ENCODE data around the gene MACROD1. TPM values are rescaled to one million over a fixed set of nuclear protein-coding genes. Genes with fewer than 3 reads are reported as not detected.
A peak's percentile ranks its signal among the peaks of the same experiment; 100 is the strongest.

MACROD1 gene
- polyA plus RNA-seq, 4 donors, result 13.1 to 137 (median 17.8) TPM

- Histone ChIP-seq H3K4me3 (ENCODE audit: low read depth in 1 of 3, low read length in 3 of 3) (no peak overlapping the region), H3K4me1 (ENCODE audit: control insufficient read depth in 3 of 3, insufficient read depth in 2 of 3, low read depth in 1 of 3, low read length in 2 of 3) (peaks cover 0 to 14% (median 2%) of the 10 kb centered on the region in 3 donors), H3K9me3 (ENCODE audit: control insufficient read depth in 2 of 2, insufficient read depth in 1 of 2, low read depth in 1 of 2, low read length in 1 of 2) (peaks cover 0 to 11% of the 10 kb centered on the region in 2 donors), H3K27me3 (ENCODE audit: control insufficient read depth in 3 of 3, insufficient read depth in 3 of 3, low read length in 3 of 3) (peaks cover 0 to 35% (median 0%) of the 10 kb centered on the region in 3 donors), H3K27ac (ENCODE audit: low read depth in 1 of 3, low read length in 2 of 3) (no peak overlapping the region), H3K36me3 (ENCODE audit: control insufficient read depth in 3 of 3, insufficient read depth in 2 of 3, low read depth in 1 of 3, low read length in 3 of 3) (peaks cover 0 to 7% (median 0%) of the 10 kb centered on the region in 3 donors)
- WGBS, 3 donors, result 86 to 89% (median 88%) methylated on average over 18 of the region's 18 CpGs
- DNase-seq (no peak), FAIRE-seq (no peak)
These were observed 156.8 kb downstream of the MACROD1 start for GRCh38 chr11:64008914-64009633.

GRCh38 chr11:64008283-64008913, 157.5 kb downstream of the MACROD1 start:
- Histone ChIP-seq H3K27me3 (ENCODE audit: control insufficient read depth in 3 of 3, insufficient read depth in 3 of 3, low read length in 3 of 3) (peaks cover 0 to 35% (median 0%) of the 10 kb centered on the region in 3 donors), H3K4me1 (ENCODE audit: control insufficient read depth in 3 of 3, insufficient read depth in 2 of 3, low read depth in 1 of 3, low read length in 2 of 3) (peaks cover 0 to 14% (median 2%) of the 10 kb centered on the region in 3 donors), H3K4me3 (ENCODE audit: low read depth in 1 of 3, low read length in 3 of 3) (peak overlapping the region in 1 of 3 donors; percentile 24), H3K9me3 (ENCODE audit: control insufficient read depth in 2 of 2, insufficient read depth in 1 of 2, low read depth in 1 of 2, low read length in 1 of 2) (peaks cover 0 to 11% of the 10 kb centered on the region in 2 donors), H3K36me3 (ENCODE audit: control insufficient read depth in 3 of 3, insufficient read depth in 2 of 3, low read depth in 1 of 3, low read length in 3 of 3) (peaks cover 0 to 7% (median 0%) of the 10 kb centered on the region in 3 donors), H3K27ac (ENCODE audit: low read depth in 1 of 3, low read length in 2 of 3) (no peak overlapping the region)
- WGBS, 3 donors, result 84 to 92% (median 90%) methylated on average over 22 to 26 of the region's 26 CpGs
- DNase-seq (no peak), FAIRE-seq (no peak)

GRCh38 chr11:64007629-64008282, 158.2 kb downstream of the MACROD1 start:
- H3K27ac ChIP-seq (ENCODE audit: low read depth in 1 of 3, low read length in 2 of 3), result no peak overlapping the region
- peaks cover 0 to 14% (median 2%) of the 10 kb centered on the region in 3 donors for H3K4me1 ChIP-seq (ENCODE audit: control insufficient read depth in 3 of 3, insufficient read depth in 2 of 3, low read depth in 1 of 3, low read length in 2 of 3)
- H3K4me3 ChIP-seq (ENCODE audit: low read depth in 1 of 3, low read length in 3 of 3), result peak overlapping the region in 2 of 3 donors; percentile 10 to 24
- DNase-seq (peak; percentile 39 to 59), FAIRE-seq (no peak)
- H3K9me3 ChIP-seq (ENCODE audit: control insufficient read depth in 2 of 2, insufficient read depth in 1 of 2, low read depth in 1 of 2, low read length in 1 of 2), result peaks cover 0 to 11% of the 10 kb centered on the region in 2 donors
- H3K36me3 ChIP-seq (ENCODE audit: control insufficient read depth in 3 of 3, insufficient read depth in 2 of 3, low read depth in 1 of 3, low read length in 3 of 3), result peaks cover 0 to 5% (median 0%) of the 10 kb centered on the region in 3 donors
- WGBS, 3 donors, result 2 to 10% (median 8%) methylated on average over 38 to 40 of the region's 40 CpGs
- peaks cover 0 to 35% (median 0%) of the 10 kb centered on the region in 3 donors for H3K27me3 ChIP-seq (ENCODE audit: control insufficient read depth in 3 of 3, insufficient read depth in 3 of 3, low read length in 3 of 3)

GRCh38 chr11:64007160-64007628, 158.7 kb downstream of the MACROD1 start:
- H3K4me3 ChIP-seq (ENCODE audit: low read depth in 1 of 3, low read length in 3 of 3), result peak overlapping the region in 2 of 3 donors; percentile 10 to 24
- H3K36me3 ChIP-seq (ENCODE audit: control insufficient read depth in 3 of 3, insufficient read depth in 2 of 3, low read depth in 1 of 3, low read length in 3 of 3), result peaks cover 0 to 5% (median 0%) of the 10 kb centered on the region in 3 donors
- no peak overlapping the region for H3K27ac ChIP-seq (ENCODE audit: low read depth in 1 of 3, low read length in 2 of 3)
- H3K4me1 ChIP-seq (ENCODE audit: control insufficient read depth in 3 of 3, insufficient read depth in 2 of 3, low read depth in 1 of 3, low read length in 2 of 3), result peaks cover 0 to 14% (median 2%) of the 10 kb centered on the region in 3 donors
- FAIRE-seq (no peak), DNase-seq (no peak)
- H3K9me3 ChIP-seq (ENCODE audit: control insufficient read depth in 2 of 2, insufficient read depth in 1 of 2, low read depth in 1 of 2, low read length in 1 of 2), result peaks cover 0 to 11% of the 10 kb centered on the region in 2 donors
- 2 to 5% (median 4%) methylated on average over 23 to 27 of the region's 27 CpGs for WGBS, 3 donors
- H3K27me3 ChIP-seq (ENCODE audit: control insufficient read depth in 3 of 3, insufficient read depth in 3 of 3, low read length in 3 of 3), result peaks cover 0 to 35% (median 0%) of the 10 kb centered on the region in 3 donors

- Histone ChIP-seq H3K9me3 (ENCODE audit: control insufficient read depth in 2 of 2, insufficient read depth in 1 of 2, low read depth in 1 of 2, low read length in 1 of 2) (peaks cover 0 to 11% of the 10 kb centered on the region in 2 donors), H3K27ac (ENCODE audit: low read depth in 1 of 3, low read length in 2 of 3) (no peak overlapping the region), H3K4me3 (ENCODE audit: low read depth in 1 of 3, low read length in 3 of 3) (no peak overlapping the region), H3K27me3 (ENCODE audit: control insufficient read depth in 3 of 3, insufficient read depth in 3 of 3, low read length in 3 of 3) (peaks cover 0 to 35% (median 0%) of the 10 kb centered on the region in 3 donors), H3K4me1 (ENCODE audit: control insufficient read depth in 3 of 3, insufficient read depth in 2 of 3, low read depth in 1 of 3, low read length in 2 of 3) (peaks cover 0 to 17% (median 2%) of the 10 kb centered on the region in 3 donors), H3K36me3 (ENCODE audit: control insufficient read depth in 3 of 3, insufficient read depth in 2 of 3, low read depth in 1 of 3, low read length in 3 of 3) (peaks cover 0 to 5% (median 0%) of the 10 kb centered on the region in 3 donors)
- DNase-seq (no peak), FAIRE-seq (no peak)
- 63 to 69% (median 65%) methylated on average over 12 of the region's 12 CpGs for WGBS, 3 donors
These were observed 159.5 kb downstream of the MACROD1 start for GRCh38 chr11:64006398-64006797.

- no peak overlapping the region for H3K4me3 ChIP-seq (ENCODE audit: low read depth in 1 of 3, low read length in 3 of 3)
- DNase-seq (no peak), FAIRE-seq (no peak)
- peaks cover 0 to 38% (median 0%) of the 10 kb centered on the region in 3 donors for H3K27me3 ChIP-seq (ENCODE audit: control insufficient read depth in 3 of 3, insufficient read depth in 3 of 3, low read length in 3 of 3)
- peaks cover 0 to 6% of the 10 kb centered on the region in 2 donors for H3K9me3 ChIP-seq (ENCODE audit: control insufficient read depth in 2 of 2, insufficient read depth in 1 of 2, low read depth in 1 of 2, low read length in 1 of 2)
- H3K4me1 ChIP-seq (ENCODE audit: control insufficient read depth in 3 of 3, insufficient read depth in 2 of 3, low read depth in 1 of 3, low read length in 2 of 3), result peaks cover 0 to 19% (median 3%) of the 10 kb centered on the region in 3 donors
- H3K27ac ChIP-seq (ENCODE audit: low read depth in 1 of 3, low read length in 2 of 3), result no peak overlapping the region
- H3K36me3 ChIP-seq (ENCODE audit: control insufficient read depth in 3 of 3, insufficient read depth in 2 of 3, low read depth in 1 of 3, low read length in 3 of 3), result peaks cover 0 to 5% (median 0%) of the 10 kb centered on the region in 3 donors
- 84 to 90% (median 86%) methylated on average over 4 of the region's 4 CpGs for WGBS, 3 donors
These were observed 160.2 kb downstream of the MACROD1 start for GRCh38 chr11:64005691-64006090.

GRCh38 chr11:64004590-64004984, 161.3 kb downstream of the MACROD1 start:
- Histone ChIP-seq H3K27me3 (ENCODE audit: control insufficient read depth in 3 of 3, insufficient read depth in 3 of 3, low read length in 3 of 3) (peaks cover 0 to 42% (median 0%) of the 10 kb centered on the region in 3 donors), H3K4me3 (ENCODE audit: low read depth in 1 of 3, low read length in 3 of 3) (no peak overlapping the region), H3K9me3 (ENCODE audit: control insufficient read depth in 2 of 2, insufficient read depth in 1 of 2, low read depth in 1 of 2, low read length in 1 of 2) (no peaks in the 10 kb centered on the region), H3K4me1 (ENCODE audit: control insufficient read depth in 3 of 3, insufficient read depth in 2 of 3, low read depth in 1 of 3, low read length in 2 of 3) (peaks cover 0 to 26% (median 7%) of the 10 kb centered on the region in 3 donors), H3K36me3 (ENCODE audit: control insufficient read depth in 3 of 3, insufficient read depth in 2 of 3, low read depth in 1 of 3, low read length in 3 of 3) (peaks cover 0 to 5% (median 0%) of the 10 kb centered on the region in 3 donors), H3K27ac (ENCODE audit: low read depth in 1 of 3, low read length in 2 of 3) (no peak overlapping the region)
- DNase-seq (no peak), FAIRE-seq (no peak)
- WGBS, 3 donors, result 71 to 80% (median 73%) methylated on average over 4 of the region's 4 CpGs
